RPMI7951 (cell line): ENCODE data around the gene TOR1B. TPM values are rescaled to one million over a fixed set of nuclear protein-coding genes. Genes with fewer than 3 reads are reported as not detected.
A peak's percentile ranks its signal among the peaks of the same experiment; 100 is the strongest.

Source experiments
- DNase-seq: peaks from one replicate; pipeline ENCODE4 v3.0.0-alpha.2; 2012; ENCODE audit warnings: low read depth
- total RNA-seq: library from RNA; depleted of rRNA; stranded (reverse); fragments of >200 nt; shearing (Covaris generic); gene quantifications from 2 replicates; pipeline ENCODE4 v1.2.3, GENCODE V29; 2014

Gene TOR1B
- total RNA-seq, 1 experiment from 2014 or later: 33.2 TPM

DNA sequence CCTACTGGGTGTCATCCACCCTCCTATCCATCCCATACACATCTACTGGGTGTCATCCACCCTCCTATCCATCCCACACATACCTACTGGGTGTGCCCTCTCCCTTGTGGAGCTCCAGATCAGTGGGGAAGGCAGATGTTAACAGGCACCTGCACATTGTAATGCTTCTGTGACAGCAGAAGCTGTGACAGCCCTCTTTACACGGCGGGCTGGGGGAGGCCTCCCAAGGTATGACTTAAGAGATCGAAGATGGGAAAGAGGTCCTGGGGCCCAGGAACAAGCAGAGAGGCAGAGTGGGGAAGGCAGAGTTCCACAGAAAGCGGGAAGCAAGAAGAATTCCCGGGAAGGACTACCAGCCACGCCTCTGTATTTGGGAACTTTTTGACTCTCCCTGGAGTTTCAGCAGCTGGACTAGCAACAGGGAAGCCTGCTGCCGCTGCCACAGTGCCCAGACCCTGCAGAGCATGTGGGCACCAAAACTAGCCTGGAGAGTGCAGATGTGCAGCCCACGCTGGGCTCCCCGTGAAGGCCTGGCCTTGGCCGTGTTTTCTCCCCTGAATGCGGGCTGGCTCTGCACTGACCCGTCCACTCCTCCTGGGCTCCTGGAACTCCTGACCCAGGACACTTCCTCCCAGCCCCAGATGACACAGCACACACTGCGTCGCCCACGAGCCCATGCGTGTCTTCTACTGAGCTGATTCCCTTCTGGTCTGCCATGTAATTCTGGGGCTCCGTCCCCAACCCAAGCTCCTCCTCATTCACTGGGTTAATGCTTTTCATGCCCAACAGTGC lies 11.6 kb downstream of the TOR1B start:
- DNase-seq: no peak

DNA sequence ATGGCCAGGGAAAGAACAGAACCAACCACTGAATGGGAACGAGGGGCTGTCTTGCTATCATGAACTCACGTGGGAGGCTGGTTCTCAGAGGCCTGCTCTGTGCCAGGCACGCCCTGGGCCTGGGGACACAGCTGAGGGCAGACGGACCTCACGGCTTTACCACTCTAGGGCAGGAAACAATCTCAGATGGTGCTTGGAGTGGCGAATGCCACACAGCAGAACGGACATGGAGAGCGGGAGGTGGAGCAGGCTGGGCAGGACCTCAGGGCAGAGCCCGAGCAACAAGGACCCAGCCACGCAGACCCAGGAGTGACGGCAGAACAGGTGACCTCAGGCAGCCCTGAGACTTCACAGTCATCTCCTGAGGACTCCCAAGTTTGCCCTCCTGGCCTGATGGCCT lies 12.3 kb downstream of the TOR1B start:
- no peak for DNase-seq

DNA sequence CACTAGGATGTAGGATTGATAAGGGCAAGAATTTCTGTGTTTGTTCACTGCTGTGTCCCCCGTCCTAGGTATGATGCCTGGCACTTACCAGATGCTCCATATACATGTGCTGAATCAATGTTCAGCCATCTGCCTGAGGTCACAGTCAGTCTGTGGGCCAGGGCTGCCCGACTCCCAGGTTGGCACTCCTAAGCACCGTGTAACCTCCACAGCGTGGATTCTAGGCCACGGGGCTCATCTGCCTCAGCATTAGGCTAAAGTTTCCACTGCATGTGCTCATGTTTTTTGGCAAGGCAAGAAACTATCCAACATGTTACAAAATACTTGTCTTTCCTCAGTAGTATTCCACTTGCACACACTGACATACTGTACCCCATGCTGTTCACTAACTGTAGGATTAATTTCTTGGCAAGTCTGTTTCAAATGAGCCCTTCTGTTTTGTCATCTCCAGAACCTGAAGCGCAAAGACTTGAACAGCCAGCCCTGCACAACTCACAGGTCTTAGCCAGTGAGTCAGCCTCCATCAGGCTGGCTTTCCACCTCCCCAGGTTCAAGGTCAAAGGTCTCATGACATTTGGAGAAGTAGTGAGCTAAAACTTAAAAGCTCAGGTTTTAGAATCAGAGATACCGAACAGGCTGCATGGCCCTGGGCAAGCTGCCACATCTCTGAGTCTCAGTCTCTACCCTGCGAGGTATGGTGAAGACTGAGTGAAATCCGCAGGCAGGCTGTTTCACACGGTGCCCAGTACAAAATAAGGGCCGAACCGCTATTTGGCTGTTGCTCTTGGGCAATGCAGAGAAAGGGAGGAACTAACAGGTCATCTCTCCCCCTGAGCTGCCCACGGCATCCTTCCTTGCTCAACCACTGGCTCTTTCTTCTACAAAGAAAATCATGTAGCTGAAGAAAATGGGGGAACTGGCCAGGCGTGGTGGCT lies 13.8 kb downstream of the TOR1B start:
- no peak for DNase-seq

DNA sequence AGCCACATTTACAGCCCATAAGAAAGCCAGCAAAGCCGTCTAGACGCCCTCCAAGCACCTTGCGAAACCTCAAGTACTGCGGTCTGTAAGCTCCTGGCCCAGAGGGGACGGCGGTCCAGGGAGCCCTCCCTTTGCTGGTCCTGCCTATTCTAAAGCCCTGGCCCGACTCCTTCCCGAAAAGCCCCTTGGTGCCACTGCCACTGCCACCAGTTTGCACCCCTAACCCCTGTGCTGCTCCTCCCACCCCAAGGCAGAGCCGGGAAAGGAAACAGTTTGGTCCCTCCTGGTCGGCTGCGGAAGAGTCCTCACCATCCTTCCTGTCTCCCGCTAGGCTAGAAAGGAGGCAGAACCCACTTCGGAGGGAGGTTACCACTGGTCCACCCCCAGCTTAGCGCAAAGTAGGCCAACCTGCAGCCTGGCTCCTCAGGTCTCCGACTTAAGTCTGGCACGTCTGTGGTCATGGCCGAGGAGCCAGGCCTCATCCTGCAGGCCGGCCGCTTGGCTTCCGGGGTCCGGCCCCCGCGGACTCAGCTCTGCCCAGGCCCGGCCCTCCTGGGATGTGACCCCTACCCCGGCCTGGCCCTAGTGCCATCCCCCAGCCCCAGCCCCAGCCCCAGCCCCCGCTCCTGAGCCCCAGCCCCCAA lies 20.0 kb downstream of the TOR1B start:
- peak; percentile 39 for DNase-seq

DNA sequence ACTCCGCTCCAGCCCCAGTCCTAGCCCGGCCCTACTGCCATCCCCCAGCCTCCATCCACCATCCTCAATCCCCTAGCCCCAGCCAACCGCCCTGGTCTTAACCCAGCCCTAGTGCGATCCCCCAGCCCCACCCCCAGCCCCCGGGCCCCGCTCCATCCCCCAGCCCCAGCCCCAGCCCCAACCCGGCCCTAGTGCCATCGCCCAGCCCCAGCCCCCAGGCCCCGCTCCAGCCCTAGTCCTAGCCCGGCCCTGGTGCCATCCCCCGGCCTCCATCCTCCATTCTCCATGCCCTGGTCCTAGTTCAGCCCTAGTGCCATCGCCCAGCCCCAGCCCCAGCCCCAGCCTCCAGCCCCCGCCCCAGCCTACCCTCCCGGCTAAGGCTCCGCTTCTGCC lies 20.6 kb downstream of the TOR1B start:
- DNase-seq: no peak

DNA sequence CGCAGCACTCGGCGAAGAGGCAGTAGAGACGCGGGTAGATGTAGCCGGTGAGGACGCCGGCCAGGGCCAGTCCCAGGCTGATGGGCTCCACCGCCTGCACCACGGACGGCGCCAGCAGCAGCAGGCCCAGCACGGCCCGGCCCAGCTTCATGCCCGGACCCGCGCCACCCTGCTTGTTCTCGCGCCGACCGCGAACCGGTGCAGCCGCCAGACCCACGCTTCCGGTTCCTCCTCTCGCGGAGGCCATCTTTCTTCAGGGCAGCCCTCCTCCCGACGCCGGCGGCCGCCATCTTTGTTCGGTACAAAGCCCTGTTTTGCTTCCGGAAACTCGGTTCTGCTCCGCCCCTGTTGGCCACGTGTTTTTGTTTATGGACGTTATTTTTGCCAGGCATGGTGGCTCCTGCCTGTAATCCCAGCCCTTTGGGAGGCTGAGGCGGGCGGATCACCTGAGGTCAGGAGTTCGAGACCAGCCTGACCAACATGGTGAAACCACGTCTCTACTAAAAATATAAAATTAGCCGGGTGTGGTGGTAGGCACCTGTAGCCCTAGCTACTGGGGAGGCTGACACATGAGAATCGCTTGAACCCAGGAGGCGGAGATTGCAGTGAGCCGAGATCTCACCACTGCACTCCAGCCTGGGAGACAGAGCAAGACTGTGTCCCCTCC lies 21.1 kb downstream of the TOR1B start, which contains the start of gene TOR1A:
Gene TOR1A (minus strand): TSS at position 202 of the 667 bp plus-strand sequence. CDS start 51 bp downstream, at position 151.
- peak; percentile 91 for DNase-seq

DNA sequence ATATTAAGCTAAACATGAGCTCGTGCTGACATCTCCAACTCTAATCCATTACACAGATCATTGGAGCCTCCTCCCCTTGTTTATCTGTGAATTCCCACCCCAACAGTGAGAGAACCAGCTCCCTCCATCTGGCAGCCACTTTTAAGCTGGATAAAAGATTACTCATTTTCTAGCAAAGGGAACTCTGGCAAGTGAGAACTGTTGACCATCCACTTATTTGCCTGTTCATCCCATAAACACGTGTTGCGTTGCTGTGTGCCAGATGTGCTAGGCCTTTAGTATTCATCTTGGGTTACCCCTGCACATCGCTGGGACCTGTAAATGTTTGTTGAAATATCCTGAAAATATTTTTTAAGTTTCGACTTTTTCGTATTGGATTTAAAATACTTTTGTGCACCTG lies 23.4 kb downstream of the TOR1B start:
- no peak for DNase-seq

DNA sequence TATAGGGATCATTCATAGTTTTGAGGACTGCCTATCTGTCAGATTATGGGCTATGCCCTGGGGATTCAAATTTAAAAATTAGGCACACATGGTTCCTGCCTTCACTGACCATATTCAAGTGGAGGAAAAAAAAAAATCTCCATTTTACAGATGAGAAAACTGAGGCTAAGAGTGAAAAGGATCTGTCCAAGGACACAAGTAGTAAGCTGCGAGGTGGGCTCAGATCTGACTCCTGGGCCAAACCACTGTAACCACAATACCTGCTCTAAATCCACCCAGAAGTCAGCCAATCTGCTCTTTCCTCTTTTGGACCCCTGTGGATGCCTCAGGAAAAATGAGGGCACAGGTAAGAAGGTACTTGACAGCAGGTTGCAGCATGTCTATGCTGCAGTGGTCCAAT lies 23.8 kb downstream of the TOR1B start:
- DNase-seq: no peak

DNA sequence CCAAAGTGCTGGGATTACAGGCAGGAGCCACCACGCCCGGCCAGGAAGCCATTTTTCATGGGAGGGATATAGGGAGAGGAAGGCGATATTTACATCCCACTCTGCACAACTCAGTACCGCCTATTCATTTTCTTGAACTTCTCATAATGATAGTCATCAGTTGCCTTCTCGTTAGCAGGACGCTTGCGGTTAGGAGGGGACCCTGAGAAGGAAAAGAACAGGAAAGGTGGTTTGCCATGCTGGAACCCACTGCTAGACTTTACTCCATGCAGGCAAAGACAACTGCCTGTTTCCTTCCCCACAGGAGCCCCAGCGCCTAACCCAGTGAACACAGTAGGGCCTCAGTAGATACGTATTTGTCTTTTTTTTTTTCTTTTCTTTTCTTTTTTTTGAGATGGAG lies 25.1 kb downstream of the TOR1B start:
- no peak for DNase-seq

DNA sequence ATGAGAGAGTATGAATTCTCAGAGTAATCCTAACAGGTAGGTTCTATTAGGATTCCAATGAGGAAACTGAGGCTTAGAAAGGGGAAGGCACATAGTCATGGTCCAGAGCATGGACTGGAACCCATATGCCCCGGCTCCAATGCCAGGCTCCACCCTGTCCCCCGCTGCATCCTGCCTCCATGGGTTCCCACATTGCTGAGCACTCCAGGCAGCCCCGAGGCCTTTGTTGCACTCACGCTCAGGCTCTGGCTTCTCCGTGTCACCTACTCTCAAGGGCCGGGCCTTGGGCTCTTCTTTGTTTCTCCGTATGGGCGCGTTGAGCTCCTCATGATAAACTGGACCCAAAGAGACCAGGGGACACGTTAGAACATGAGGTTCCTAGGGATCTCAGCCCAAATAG lies 26.0 kb downstream of the TOR1B start:
- DNase-seq: no peak

DNA sequence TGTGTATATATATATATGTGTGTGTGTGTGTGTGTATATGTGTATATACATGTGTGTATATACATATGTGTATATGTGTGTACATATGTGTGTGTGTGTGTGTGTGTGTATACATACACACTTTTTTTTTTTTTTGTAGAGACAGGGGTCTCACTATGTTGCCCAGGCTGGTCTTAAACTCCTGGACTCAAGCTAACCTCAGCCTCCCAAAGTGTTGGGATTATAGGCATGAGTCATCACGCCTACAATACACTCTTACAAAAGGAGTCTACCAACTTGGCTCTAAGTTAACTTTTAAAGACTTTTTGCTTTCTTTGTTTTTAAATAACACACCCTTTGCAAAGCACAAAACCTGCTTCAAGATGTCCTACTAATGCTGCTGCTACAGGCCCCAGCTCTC lies 30.0 kb downstream of the TOR1B start:
- no peak for DNase-seq

DNA sequence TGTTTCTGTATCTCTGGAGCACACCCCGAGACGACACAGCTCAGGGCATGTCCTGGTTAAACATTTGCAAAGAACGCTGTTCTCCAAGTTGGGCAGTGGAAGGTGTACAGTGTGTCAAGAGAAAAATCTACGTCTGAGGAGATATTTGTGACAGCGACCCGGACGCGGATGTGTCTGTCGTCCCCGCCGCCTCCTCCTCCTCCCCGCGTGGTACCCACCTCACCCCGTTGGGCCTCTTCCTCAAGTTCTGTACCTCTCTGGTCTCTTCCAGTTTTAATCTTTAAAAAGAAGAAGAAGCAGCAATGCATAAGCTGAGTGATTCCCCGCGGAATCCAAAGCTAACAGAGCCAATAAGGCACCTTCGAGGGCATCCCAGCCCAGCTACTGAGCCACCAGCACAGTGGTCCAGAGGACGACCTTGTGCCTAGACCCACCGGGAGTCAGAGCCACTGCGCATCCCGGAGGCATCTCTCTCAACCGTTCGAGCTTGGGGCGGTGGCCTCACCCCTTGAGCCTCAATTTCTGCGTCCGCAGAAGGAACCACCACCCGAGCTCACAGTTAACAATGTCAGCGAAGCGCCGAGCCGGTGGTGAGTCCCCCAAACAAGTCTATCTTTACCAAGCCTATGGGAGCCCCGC lies 31.6 kb downstream of the TOR1B start:
- DNase-seq: peak; percentile 4

DNA sequence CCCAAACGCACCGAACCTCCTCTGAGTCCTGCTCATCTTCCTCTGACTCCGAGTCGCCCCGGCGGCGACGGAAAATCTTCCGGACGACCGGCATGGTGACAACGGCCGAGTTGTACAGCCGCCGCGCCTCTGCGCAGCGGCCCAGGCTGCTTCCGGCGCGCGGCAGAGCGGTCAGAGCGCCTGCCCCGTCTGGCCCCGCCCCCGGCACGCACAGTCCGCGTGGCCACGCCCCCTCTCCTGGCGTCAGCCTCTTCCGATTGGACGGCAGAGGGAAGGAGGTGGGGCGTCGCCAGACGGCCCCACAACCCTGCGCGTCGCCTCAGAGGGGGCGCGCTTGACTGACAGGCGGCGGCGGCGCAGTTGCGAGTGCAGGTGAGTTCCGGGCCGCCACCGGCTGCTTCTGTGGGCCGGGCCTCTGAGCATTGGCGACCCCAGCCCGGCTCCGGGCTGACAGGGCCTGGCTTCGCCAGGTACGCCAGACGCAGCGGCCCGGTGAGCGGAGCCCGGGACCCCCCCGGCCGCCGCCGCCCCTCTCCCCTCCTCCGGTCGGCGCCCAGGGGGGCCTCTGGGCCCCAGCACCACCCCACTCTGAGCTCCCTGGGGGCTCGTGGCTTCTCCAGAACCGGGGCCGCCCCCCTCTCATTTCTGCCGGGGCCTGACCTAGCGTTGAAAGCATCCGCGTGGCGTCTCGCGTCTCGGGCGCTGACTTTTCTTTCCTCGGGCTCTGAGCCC lies 32.3 kb downstream of the TOR1B start, which contains the start of the genes C9orf78 and USP20:
Gene C9orf78 (minus strand): TSS at position 148 of the 732 bp plus-strand sequence. CDS start 54 bp downstream, at position 94.
Gene USP20 (plus strand): TSS at position 331 of the 732 bp plus-strand sequence. CDS start 17,098 bp downstream, outside the sequence.
- peak; percentile 89 for DNase-seq

DNA sequence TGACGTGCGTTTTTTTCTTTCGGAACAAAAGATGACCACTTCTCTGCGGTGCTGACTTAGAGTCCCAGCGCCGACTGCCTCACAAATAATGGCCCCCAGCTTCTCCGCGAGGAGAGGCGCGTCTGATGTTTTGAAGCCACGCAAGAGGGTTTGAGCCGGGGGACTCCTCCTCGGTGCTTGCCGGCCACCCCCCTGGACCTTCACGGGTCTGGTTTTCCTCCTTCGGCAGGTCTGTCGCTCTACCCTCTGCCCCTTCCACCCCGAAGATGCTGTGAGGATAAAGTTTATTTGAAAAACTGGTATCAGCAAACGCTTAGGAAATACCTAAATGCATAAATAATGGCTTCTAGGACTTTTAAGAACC lies 32.9 kb downstream of the TOR1B start:
- no peak for DNase-seq

DNA sequence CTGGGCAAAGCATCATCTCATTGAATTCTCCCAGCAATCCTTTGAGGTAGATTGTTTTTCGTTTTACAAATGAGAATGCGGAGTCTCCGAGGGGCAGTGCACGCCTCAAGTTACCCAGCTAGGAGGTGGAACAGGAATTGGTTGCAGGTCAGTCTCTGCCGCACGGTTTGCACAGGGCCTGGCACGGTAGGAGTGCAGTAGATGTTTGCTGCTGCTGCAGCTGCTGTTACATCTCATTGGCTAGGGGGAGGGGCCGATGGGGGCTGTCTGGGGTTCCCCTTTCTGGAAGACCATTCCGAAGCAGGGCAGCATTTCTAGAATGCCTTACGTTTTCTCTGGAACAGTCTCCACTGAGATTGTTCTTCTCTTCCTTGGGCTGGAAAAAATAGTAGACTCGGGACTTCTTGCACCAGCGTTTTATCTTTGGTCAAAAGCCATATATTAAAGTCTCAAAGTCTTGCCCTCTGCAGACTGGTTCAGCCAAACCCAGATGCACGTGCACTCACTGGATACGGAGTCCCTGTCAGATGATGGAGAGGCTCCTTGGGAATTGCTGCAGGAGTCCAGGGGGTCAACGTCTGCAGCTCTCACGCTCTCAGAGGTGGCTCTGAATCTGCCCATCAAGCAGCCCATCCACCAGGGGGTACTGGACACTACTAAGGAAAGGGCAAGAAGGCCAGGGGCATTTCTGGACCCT lies 33.5 kb downstream of the TOR1B start:
- no peak for DNase-seq

DNA sequence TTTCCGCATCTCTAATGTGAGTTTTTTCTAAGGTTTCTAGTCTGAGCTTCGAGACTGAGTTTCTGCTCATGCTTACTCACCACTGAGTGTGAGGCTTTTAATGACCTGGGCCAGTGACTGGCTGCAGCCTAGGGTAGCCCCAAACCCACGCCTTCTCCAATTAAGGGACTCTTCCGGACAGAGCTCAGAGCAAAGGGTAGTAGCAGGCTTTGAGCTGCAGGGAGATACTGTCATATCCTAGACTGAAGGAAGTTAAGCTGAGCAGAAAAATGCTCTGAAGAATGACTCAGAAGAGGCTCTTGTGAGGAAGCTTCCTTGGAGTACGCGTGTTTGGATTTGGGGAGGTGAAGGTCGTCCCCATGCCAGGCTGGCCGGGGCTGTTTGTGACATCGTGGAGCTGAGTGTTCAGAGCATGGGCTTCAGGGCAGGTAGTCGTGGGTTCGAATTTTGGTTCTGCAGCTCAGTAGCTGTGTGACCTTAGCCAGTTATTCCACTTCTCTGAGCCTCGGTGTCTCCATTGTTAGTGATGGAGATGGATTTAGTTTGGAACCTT lies 35.8 kb downstream of the TOR1B start:
- DNase-seq: peak; percentile 93

DNA sequence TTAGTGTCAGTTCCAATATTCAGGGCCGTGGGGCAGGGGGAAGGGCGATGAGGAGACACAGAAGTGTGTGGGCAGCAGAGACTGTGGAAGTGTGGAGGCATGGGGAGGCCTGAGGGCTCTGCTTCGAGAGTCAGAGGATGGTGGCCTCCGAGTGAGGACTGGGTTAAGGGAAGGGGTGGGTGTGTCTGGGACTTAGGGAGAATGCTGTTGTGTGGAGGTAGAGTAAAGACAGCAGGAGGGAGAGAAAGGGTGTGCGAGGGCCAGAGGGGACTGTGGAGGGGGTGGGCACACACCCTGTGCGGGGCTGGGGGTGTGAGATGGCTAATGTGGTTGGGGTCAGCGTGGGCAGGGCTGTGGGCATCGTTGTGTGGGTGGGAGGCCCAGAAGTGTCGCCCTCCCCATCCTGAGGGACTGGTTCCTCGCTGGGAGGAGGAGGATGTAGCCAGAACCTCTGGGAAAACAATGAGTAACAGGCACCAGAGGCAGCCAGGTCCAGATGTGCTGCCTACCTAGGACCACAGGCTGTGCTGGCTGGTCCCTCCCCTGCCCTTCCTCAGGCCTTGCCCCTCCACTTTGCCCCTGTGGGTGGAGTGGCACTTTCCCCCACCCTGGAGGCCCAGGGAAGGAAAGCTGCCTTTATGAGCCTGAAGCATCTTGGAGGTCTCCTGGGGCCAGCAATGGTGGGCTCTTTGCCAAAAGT lies 36.5 kb downstream of the TOR1B start:
- no peak for DNase-seq

DNA sequence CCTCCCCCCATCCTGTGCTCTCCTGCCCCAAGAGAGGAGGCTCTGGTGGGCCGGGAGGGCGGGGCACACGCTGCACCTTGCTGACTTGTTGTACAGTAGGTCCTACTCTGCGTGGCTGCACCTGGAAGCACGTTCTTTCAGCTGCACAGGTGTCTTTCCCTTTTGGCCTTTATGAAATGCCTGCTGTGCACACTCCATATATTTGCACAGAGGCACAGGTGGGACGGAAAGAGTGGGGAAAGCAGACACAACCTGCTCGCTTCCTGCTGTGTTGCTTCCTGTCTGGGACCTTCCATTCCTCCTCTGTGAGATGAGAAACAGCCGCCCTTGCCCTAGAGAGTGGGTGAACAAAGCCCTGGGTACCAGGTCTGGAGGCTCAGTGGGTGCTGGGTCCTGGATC lies 37.0 kb downstream of the TOR1B start:
- no peak for DNase-seq

DNA sequence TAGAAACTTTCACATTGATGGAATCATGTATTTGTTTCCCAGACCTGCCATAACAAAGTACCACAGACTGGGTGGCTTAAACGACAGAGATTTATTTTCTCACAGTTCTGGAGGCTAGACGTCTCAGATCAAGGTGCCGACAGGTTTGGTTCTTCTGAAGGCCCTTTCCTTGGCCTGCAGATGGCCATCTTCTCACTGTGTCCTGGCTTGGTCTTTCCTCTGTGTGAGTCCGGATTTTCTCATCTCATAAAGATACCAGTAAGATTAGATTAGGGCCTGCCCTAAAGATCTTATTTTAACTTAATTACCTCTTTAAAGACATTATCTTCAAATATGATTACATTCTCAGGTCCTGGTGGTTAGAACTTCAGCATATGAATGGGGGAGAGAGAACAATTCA lies 38.1 kb downstream of the TOR1B start:
- no peak for DNase-seq
